ENCODE data around the gene MAML1. TPM values are rescaled to one million over a fixed set of nuclear protein-coding genes. Genes with fewer than 3 reads are reported as not detected.

MAML1 gene
- polyA plus RNA-seq, 1 donor from 2014 or later = 6.8 TPM

DNA sequence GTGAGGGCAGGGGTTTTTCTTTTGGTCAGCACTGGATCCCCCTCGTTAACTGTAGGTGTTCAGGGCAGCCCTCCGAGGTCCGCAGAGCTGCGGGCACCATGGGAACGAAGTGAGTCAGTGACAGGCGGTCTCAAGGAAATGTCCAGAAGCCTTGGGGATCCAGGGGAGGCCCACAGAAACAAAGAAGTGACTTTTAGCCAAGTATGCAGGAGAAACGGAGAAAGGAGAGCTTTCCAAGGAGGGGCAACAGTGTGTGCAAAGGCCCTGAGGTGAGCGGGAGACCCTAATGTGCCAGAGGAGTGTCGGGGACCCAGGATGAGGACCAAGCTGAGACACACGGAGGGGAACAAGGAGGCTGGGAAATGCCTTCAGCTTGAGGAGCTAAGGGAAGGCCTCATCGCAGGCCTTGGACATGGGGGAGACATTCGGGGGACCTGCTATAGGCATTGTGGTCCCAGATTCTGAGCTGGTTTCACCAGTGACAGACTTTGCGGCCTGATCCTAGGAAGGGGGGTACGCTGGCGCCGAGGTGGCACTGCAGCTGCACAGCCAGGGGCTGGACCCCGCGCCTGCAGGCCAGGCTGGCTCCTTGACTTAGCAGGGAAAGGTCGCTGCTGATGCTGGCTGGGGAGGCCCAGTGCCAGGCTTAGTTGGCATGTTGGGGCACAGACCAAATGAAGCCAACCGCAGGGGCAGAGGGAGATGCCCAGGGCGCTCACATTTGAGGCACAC is 64.4 kb downstream of the MAML1 start:
- Histone ChIP-seq H3K36me3 (ENCODE audit: insufficient read depth, low read length) (no peaks in the 10 kb centered on the region), H3K9me2 (ENCODE audit: insufficient read depth, low read length) (no peaks in the 10 kb centered on the region), H3K4me2 (ENCODE audit: low read length) (no peak overlapping the region), H3K9me3 (ENCODE audit: low read length) (no peaks in the 10 kb centered on the region), H3K27me3 (ENCODE audit: insufficient read depth, low read depth, low read length) (no peaks in the 10 kb centered on the region), H3K9ac (ENCODE audit: low read length) (peak overlapping the region; percentile 57), H2AFZ (ENCODE audit: low read depth, low read length) (no peak overlapping the region), H3F3A (ENCODE audit: insufficient read depth, low read length, poor library complexity, severe bottlenecking) (no peaks in the 10 kb centered on the region), H3K4me3 (ENCODE audit: low read length) (peak overlapping the region; percentile 73), H3K27ac (ENCODE audit: low read length) (no peak overlapping the region), H3K79me2 (replicated peaks; ENCODE audit: insufficient read depth, low read length) (no peaks in the 10 kb centered on the region), H4K20me1 (ENCODE audit: insufficient read depth) (no peaks in the 10 kb centered on the region)
- TF ChIP-seq, protein P1, sequence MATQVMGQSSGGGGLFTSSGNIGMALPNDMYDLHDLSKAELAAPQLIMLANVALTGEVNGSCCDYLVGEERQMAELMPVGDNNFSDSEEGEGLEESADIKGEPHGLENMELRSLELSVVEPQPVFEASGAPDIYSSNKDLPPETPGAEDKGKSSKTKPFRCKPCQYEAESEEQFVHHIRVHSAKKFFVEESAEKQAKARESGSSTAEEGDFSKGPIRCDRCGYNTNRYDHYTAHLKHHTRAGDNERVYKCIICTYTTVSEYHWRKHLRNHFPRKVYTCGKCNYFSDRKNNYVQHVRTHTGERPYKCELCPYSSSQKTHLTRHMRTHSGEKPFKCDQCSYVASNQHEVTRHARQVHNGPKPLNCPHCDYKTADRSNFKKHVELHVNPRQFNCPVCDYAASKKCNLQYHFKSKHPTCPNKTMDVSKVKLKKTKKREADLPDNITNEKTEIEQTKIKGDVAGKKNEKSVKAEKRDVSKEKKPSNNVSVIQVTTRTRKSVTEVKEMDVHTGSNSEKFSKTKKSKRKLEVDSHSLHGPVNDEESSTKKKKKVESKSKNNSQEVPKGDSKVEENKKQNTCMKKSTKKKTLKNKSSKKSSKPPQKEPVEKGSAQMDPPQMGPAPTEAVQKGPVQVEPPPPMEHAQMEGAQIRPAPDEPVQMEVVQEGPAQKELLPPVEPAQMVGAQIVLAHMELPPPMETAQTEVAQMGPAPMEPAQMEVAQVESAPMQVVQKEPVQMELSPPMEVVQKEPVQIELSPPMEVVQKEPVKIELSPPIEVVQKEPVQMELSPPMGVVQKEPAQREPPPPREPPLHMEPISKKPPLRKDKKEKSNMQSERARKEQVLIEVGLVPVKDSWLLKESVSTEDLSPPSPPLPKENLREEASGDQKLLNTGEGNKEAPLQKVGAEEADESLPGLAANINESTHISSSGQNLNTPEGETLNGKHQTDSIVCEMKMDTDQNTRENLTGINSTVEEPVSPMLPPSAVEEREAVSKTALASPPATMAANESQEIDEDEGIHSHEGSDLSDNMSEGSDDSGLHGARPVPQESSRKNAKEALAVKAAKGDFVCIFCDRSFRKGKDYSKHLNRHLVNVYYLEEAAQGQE (IDR thresholded peaks at IDR 0.05; ENCODE audit: borderline replicate concordance) = no peak
- TF ChIP-seq POLR2AphosphoS5 (IDR thresholded peaks at IDR 0.05) (no peak), MXI1 (conservative IDR thresholded peaks at IDR 0.05; ENCODE audit: poor library complexity, severe bottlenecking) (no peak), EZH2 (IDR thresholded peaks at IDR 0.05; ENCODE audit: borderline replicate concordance, insufficient read depth, low read length, poor library complexity, severe bottlenecking) (no peak), EP300 (conservative IDR thresholded peaks at IDR 0.05; ENCODE audit: poor library complexity, severe bottlenecking) (no peak), SMC3 (conservative IDR thresholded peaks at IDR 0.05; ENCODE audit: poor library complexity) (no peak), RAD21 (conservative IDR thresholded peaks at IDR 0.05) (no peak), TAF1 (IDR thresholded peaks at IDR 0.05; ENCODE audit: low read depth) (no peak)
- TF ChIP-seq, protein P2, sequence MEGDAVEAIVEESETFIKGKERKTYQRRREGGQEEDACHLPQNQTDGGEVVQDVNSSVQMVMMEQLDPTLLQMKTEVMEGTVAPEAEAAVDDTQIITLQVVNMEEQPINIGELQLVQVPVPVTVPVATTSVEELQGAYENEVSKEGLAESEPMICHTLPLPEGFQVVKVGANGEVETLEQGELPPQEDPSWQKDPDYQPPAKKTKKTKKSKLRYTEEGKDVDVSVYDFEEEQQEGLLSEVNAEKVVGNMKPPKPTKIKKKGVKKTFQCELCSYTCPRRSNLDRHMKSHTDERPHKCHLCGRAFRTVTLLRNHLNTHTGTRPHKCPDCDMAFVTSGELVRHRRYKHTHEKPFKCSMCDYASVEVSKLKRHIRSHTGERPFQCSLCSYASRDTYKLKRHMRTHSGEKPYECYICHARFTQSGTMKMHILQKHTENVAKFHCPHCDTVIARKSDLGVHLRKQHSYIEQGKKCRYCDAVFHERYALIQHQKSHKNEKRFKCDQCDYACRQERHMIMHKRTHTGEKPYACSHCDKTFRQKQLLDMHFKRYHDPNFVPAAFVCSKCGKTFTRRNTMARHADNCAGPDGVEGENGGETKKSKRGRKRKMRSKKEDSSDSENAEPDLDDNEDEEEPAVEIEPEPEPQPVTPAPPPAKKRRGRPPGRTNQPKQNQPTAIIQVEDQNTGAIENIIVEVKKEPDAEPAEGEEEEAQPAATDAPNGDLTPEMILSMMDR (IDR thresholded peaks at IDR 0.05; ENCODE audit: poor library complexity, severe bottlenecking) = no peak

DNA sequence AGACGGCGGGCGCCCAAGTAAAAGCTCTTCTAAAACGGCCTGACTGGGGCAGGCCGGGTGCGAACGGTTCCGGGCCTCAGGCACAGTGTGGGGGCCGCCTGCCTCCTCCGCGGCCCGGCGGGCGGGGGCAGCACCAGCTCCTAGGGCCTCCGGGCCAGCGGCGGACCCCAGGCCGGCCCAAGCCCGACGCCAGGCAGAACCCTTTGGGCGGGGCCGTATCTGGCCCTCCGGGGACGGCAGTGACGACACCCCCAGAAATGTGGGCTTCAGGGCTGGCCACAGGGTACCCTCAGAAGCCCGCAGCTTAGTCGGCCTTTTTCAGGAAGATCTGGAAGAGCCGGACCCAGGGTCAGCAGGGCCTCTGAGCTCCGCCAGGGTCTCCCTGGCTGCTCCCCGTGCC is 65.1 kb downstream of the MAML1 start:
- H3K79me2 ChIP-seq (replicated peaks; ENCODE audit: insufficient read depth, low read length) = no peaks in the 10 kb centered on the region
- no peak overlapping the region for H2AFZ ChIP-seq (ENCODE audit: low read depth, low read length)
- H3K9me3 ChIP-seq (ENCODE audit: low read length) = no peaks in the 10 kb centered on the region
- H3K4me2 ChIP-seq (ENCODE audit: low read length) = no peak overlapping the region
- H3K4me3 ChIP-seq (ENCODE audit: low read length) = no peak overlapping the region
- H4K20me1 ChIP-seq (ENCODE audit: insufficient read depth) = no peaks in the 10 kb centered on the region
- no peaks in the 10 kb centered on the region for H3F3A ChIP-seq (ENCODE audit: insufficient read depth, low read length, poor library complexity, severe bottlenecking)
- H3K27me3 ChIP-seq (ENCODE audit: insufficient read depth, low read depth, low read length) = no peaks in the 10 kb centered on the region
- no peak overlapping the region for H3K9ac ChIP-seq (ENCODE audit: low read length)
- no peak overlapping the region for H3K27ac ChIP-seq (ENCODE audit: low read length)
- H3K9me2 ChIP-seq (ENCODE audit: insufficient read depth, low read length) = no peaks in the 10 kb centered on the region
- no peaks in the 10 kb centered on the region for H3K36me3 ChIP-seq (ENCODE audit: insufficient read depth, low read length)
- no peak for TF ChIP-seq POLR2AphosphoS5 (IDR thresholded peaks at IDR 0.05)
- TF ChIP-seq EP300 (conservative IDR thresholded peaks at IDR 0.05; ENCODE audit: poor library complexity, severe bottlenecking) = no peak
- no peak for TF ChIP-seq TAF1 (IDR thresholded peaks at IDR 0.05; ENCODE audit: low read depth)
- no peak for TF ChIP-seq EZH2 (IDR thresholded peaks at IDR 0.05; ENCODE audit: borderline replicate concordance, insufficient read depth, low read length, poor library complexity, severe bottlenecking)
- TF ChIP-seq, protein P1 (IDR thresholded peaks at IDR 0.05; ENCODE audit: borderline replicate concordance) = no peak
- no peak for TF ChIP-seq MXI1 (conservative IDR thresholded peaks at IDR 0.05; ENCODE audit: poor library complexity, severe bottlenecking)
- TF ChIP-seq SMC3 (conservative IDR thresholded peaks at IDR 0.05; ENCODE audit: poor library complexity) = no peak
- no peak for TF ChIP-seq RAD21 (conservative IDR thresholded peaks at IDR 0.05)
- TF ChIP-seq, protein P2 (IDR thresholded peaks at IDR 0.05; ENCODE audit: poor library complexity, severe bottlenecking) = no peak

Data from neural cell (in vitro differentiated cells).